ENCODE results near the gene ERICH4. TPM values are rescaled to one million over a fixed set of nuclear protein-coding genes. Genes with fewer than 3 reads are reported as not detected.

The ERICH4 gene
- total and polyA plus RNA-seq, 9 donors, result 0.12 to 3.7 (median 0.36) TPM; not detected in 5

GRCh38 chr19:41425174-41426115 lies 17.5 kb upstream of the ERICH4 start:
- Histone ChIP-seq H3K4me1 (ENCODE audit: control insufficient read depth, insufficient read depth, low read length) (peaks cover 25% of the 10 kb centered on the region), H3K36me3 (ENCODE audit: control insufficient read depth, insufficient read depth, low read length) (peaks cover 55% of the 10 kb centered on the region), H3K4me3 (ENCODE audit: low read length) (no peak overlapping the region), H3K27me3 (ENCODE audit: control insufficient read depth, insufficient read depth, low read length) (no peaks in the 10 kb centered on the region), H3K9me3 (replicated peaks; ENCODE audit: control insufficient read depth, low read depth, low read length) (no peaks in the 10 kb centered on the region), H3K27ac (ENCODE audit: low read length) (no peak overlapping the region)
- WGBS (ENCODE audit: insufficient coverage), result 84% methylated on average over 27 of the region's 28 CpGs
- no peak for DNase-seq

- H3K27ac ChIP-seq (ENCODE audit: low read length), result no peak overlapping the region
- peak overlapping the region; percentile 36 for H3K4me3 ChIP-seq (ENCODE audit: low read length)
- H3K4me1 ChIP-seq (ENCODE audit: control insufficient read depth, insufficient read depth, low read length), result peaks cover 25% of the 10 kb centered on the region
Measured at GRCh38 chr19:41426116-41426841, 16.7 kb upstream of the ERICH4 start.

GRCh38 chr19:41426952-41427646 lies 15.9 kb upstream of the ERICH4 start, which contains the start of gene B3GNT8:
Gene B3GNT8, minus strand, starts transcription at chr19:41427374. Its CDS starts 596 bp downstream, at chr19:41426778.
- H3K36me3 ChIP-seq (ENCODE audit: control insufficient read depth, insufficient read depth, low read length), result peaks cover 55% of the 10 kb centered on the region
- H3K27me3 ChIP-seq (ENCODE audit: control insufficient read depth, insufficient read depth, low read length), result no peaks in the 10 kb centered on the region
- DNase-seq, result peak; percentile 83
- H3K4me1 ChIP-seq (ENCODE audit: control insufficient read depth, insufficient read depth, low read length), result peaks cover 25% of the 10 kb centered on the region
- no peaks in the 10 kb centered on the region for H3K9me3 ChIP-seq (replicated peaks; ENCODE audit: control insufficient read depth, low read depth, low read length)
- peak within 1 kb of the TSS; percentile 36 for H3K4me3 ChIP-seq (ENCODE audit: low read length)
- peak within 1 kb of the TSS; percentile 42 for H3K27ac ChIP-seq (ENCODE audit: low read length)
- 8% methylated on average over 17 of the region's 19 CpGs for WGBS (ENCODE audit: insufficient coverage)

More at GRCh38 chr19:41426116-41426841, 16.7 kb upstream of the ERICH4 start:
- no peaks in the 10 kb centered on the region for H3K9me3 ChIP-seq (replicated peaks; ENCODE audit: control insufficient read depth, low read depth, low read length)
- H3K36me3 ChIP-seq (ENCODE audit: control insufficient read depth, insufficient read depth, low read length), result peaks cover 53% of the 10 kb centered on the region
- no peak for DNase-seq
- WGBS (ENCODE audit: insufficient coverage), result 73% methylated on average over 32 of the region's 36 CpGs
- no peaks in the 10 kb centered on the region for H3K27me3 ChIP-seq (ENCODE audit: control insufficient read depth, insufficient read depth, low read length)

- 10% methylated on average over 14 of the region's 23 CpGs for WGBS (ENCODE audit: insufficient coverage)
- peak overlapping the region; percentile 42 for H3K27ac ChIP-seq (ENCODE audit: low read length)
- peak; percentile 36 for DNase-seq
Measured at GRCh38 chr19:41427647-41428480, 15.1 kb upstream of the ERICH4 start.

GRCh38 chr19:41428481-41428859 lies 14.5 kb upstream of the ERICH4 start:
- no peak for DNase-seq
- H3K4me3 ChIP-seq (ENCODE audit: low read length), result no peak overlapping the region
- H3K27ac ChIP-seq (ENCODE audit: low read length), result peak overlapping the region; percentile 20
- peaks cover 25% of the 10 kb centered on the region for H3K4me1 ChIP-seq (ENCODE audit: control insufficient read depth, insufficient read depth, low read length)
- no CpG with 5 or more reads among the region's 1 CpG for WGBS (ENCODE audit: insufficient coverage)
- no peaks in the 10 kb centered on the region for H3K9me3 ChIP-seq (replicated peaks; ENCODE audit: control insufficient read depth, low read depth, low read length)
- H3K36me3 ChIP-seq (ENCODE audit: control insufficient read depth, insufficient read depth, low read length), result peaks cover 56% of the 10 kb centered on the region
- no peaks in the 10 kb centered on the region for H3K27me3 ChIP-seq (ENCODE audit: control insufficient read depth, insufficient read depth, low read length)

More at GRCh38 chr19:41427647-41428480, 15.1 kb upstream of the ERICH4 start:
- no peaks in the 10 kb centered on the region for H3K9me3 ChIP-seq (replicated peaks; ENCODE audit: control insufficient read depth, low read depth, low read length)
- H3K27me3 ChIP-seq (ENCODE audit: control insufficient read depth, insufficient read depth, low read length), result no peaks in the 10 kb centered on the region
- peaks cover 55% of the 10 kb centered on the region for H3K36me3 ChIP-seq (ENCODE audit: control insufficient read depth, insufficient read depth, low read length)
- H3K4me3 ChIP-seq (ENCODE audit: low read length), result peak overlapping the region; percentile 36
- H3K4me1 ChIP-seq (ENCODE audit: control insufficient read depth, insufficient read depth, low read length), result peaks cover 25% of the 10 kb centered on the region

- no peak for DNase-seq
- Histone ChIP-seq H3K4me1 (ENCODE audit: control insufficient read depth, insufficient read depth, low read length) (peaks cover 25% of the 10 kb centered on the region), H3K27me3 (ENCODE audit: control insufficient read depth, insufficient read depth, low read length) (no peaks in the 10 kb centered on the region), H3K9me3 (replicated peaks; ENCODE audit: control insufficient read depth, low read depth, low read length) (no peaks in the 10 kb centered on the region), H3K36me3 (ENCODE audit: control insufficient read depth, insufficient read depth, low read length) (peaks cover 40% of the 10 kb centered on the region), H3K4me3 (ENCODE audit: low read length) (no peak overlapping the region), H3K27ac (ENCODE audit: low read length) (no peak overlapping the region)
- 67% methylated on average over 2 of the region's 6 CpGs for WGBS (ENCODE audit: insufficient coverage)
Measured at GRCh38 chr19:41430922-41431321, 12.0 kb upstream of the ERICH4 start.

- Histone ChIP-seq H3K36me3 (ENCODE audit: control insufficient read depth, insufficient read depth, low read length) (peaks cover 38% of the 10 kb centered on the region), H3K9me3 (replicated peaks; ENCODE audit: control insufficient read depth, low read depth, low read length) (no peaks in the 10 kb centered on the region), H3K4me3 (ENCODE audit: low read length) (no peak overlapping the region), H3K4me1 (ENCODE audit: control insufficient read depth, insufficient read depth, low read length) (peaks cover 20% of the 10 kb centered on the region), H3K27me3 (ENCODE audit: control insufficient read depth, insufficient read depth, low read length) (no peaks in the 10 kb centered on the region), H3K27ac (ENCODE audit: low read length) (peak overlapping the region; percentile 13)
- no peak for DNase-seq
- 72% methylated on average over 18 of the region's 23 CpGs for WGBS (ENCODE audit: insufficient coverage)
Measured at GRCh38 chr19:41431426-41432386, 11.2 kb upstream of the ERICH4 start.

GRCh38 chr19:41433171-41433570 lies 9.8 kb upstream of the ERICH4 start:
- whole genome bisulfite sequencing (ENCODE audit: insufficient coverage), result 84% methylated on average over 14 of the region's 18 CpGs
- no peak overlapping the region for H3K27ac ChIP-seq (ENCODE audit: low read length)
- peaks cover 47% of the 10 kb centered on the region for H3K36me3 ChIP-seq (ENCODE audit: control insufficient read depth, insufficient read depth, low read length)
- no peak for DNase-seq
- H3K9me3 ChIP-seq (replicated peaks; ENCODE audit: control insufficient read depth, low read depth, low read length), result no peaks in the 10 kb centered on the region
- H3K4me3 ChIP-seq (ENCODE audit: low read length), result no peak overlapping the region
- no peaks in the 10 kb centered on the region for H3K27me3 ChIP-seq (ENCODE audit: control insufficient read depth, insufficient read depth, low read length)
- peaks cover 7% of the 10 kb centered on the region for H3K4me1 ChIP-seq (ENCODE audit: control insufficient read depth, insufficient read depth, low read length)
